Loucy (cell line): ENCODE data around the gene KCTD8.

ENCODE experiments used
- CTCF ChIP-seq: fragments of 200-600 bp; sonication (generic); conservative IDR thresholded peaks from 2 replicates; pipeline ENCODE4 v1.5.1; 2014; ENCODE audit warnings: mild to moderate bottlenecking, antibody characterized with exemption, low read length
- EZH2phosphoT487 ChIP-seq: fragments of 200-600 bp; IDR thresholded peaks from 2 replicates; pipeline ENCODE4 v1.6.1; 2018; ENCODE audit warnings: antibody characterized with exemption, mild to moderate bottlenecking, moderate library complexity, borderline replicate concordance

GRCh38 chr4:44279066-44279465 lies 169.5 kb downstream of the KCTD8 start:
- no peak for TF ChIP-seq CTCF
- TF ChIP-seq EZH2phosphoT487, result no peak
